Measurements from ENCODE around the gene MACROD2.

DNA sequence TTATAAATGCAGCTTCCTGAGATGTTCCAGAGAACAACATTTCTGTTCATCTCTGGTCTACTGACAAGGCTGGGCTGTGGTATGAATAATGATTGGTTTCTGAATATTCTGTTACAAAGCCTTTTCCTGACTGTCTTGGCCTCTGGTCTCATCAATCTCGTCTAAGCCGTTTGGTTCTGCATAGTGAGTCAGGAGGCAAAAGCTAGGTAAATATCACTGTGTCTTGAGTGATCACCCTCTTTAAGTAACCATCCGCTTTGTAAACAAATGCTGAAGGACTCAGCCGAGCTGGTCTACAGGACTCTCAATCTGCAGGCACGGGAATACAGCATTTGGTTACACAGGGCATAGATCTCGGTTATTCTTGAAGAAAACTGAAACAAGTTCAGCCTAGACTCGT, 2066.0 kb downstream of the MACROD2 start:
- TF ChIP-seq, protein P1, sequence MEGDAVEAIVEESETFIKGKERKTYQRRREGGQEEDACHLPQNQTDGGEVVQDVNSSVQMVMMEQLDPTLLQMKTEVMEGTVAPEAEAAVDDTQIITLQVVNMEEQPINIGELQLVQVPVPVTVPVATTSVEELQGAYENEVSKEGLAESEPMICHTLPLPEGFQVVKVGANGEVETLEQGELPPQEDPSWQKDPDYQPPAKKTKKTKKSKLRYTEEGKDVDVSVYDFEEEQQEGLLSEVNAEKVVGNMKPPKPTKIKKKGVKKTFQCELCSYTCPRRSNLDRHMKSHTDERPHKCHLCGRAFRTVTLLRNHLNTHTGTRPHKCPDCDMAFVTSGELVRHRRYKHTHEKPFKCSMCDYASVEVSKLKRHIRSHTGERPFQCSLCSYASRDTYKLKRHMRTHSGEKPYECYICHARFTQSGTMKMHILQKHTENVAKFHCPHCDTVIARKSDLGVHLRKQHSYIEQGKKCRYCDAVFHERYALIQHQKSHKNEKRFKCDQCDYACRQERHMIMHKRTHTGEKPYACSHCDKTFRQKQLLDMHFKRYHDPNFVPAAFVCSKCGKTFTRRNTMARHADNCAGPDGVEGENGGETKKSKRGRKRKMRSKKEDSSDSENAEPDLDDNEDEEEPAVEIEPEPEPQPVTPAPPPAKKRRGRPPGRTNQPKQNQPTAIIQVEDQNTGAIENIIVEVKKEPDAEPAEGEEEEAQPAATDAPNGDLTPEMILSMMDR (IDR thresholded peaks at IDR 0.05; ENCODE audit: insufficient read depth, low read length, poor library complexity, severe bottlenecking): no peak
- TF ChIP-seq EZH2phosphoT487 (conservative IDR thresholded peaks at IDR 0.05; ENCODE audit: low read length): no peak
